Measurements from ENCODE around the gene PPFIBP2.

PPFIBP2 gene

GRCh38 chr11:7528514-7529049 is 14.8 kb downstream of the PPFIBP2 start:
- DNase-seq = no peak

- DNase-seq = no peak
Measured at GRCh38 chr11:7530013-7530640, 16.3 kb downstream of the PPFIBP2 start.

GRCh38 chr11:7531011-7531410 is 17.2 kb downstream of the PPFIBP2 start:
- DNase-seq = no peak

GRCh38 chr11:7532405-7533145 is 18.8 kb downstream of the PPFIBP2 start:
- no peak for DNase-seq

- no peak for DNase-seq
Measured at GRCh38 chr11:7533199-7534041, 19.6 kb downstream of the PPFIBP2 start.

- DNase-seq = no peak
Measured at GRCh38 chr11:7534042-7534378, 20.2 kb downstream of the PPFIBP2 start.

GRCh38 chr11:7536100-7536499 is 22.3 kb downstream of the PPFIBP2 start:
- no peak for DNase-seq

- no peak for DNase-seq
Measured at GRCh38 chr11:7537265-7537664, 23.5 kb downstream of the PPFIBP2 start.

- no peak for DNase-seq
Measured at GRCh38 chr11:7538031-7538430, 24.2 kb downstream of the PPFIBP2 start.

GRCh38 chr11:7538466-7539454 is 25.0 kb downstream of the PPFIBP2 start:
- DNase-seq = no peak

- DNase-seq = no peak
Measured at GRCh38 chr11:7540830-7541555, 27.2 kb downstream of the PPFIBP2 start.

GRCh38 chr11:7543302-7543701 is 29.5 kb downstream of the PPFIBP2 start:
- no peak for DNase-seq

GRCh38 chr11:7544021-7544420 is 30.2 kb downstream of the PPFIBP2 start:
- DNase-seq = no peak

GRCh38 chr11:7545611-7546010 is 31.8 kb downstream of the PPFIBP2 start:
- no peak for DNase-seq

- DNase-seq = no peak
Measured at GRCh38 chr11:7546324-7546791, 32.6 kb downstream of the PPFIBP2 start.

GRCh38 chr11:7547687-7548086 is 33.9 kb downstream of the PPFIBP2 start:
- no peak for DNase-seq

GRCh38 chr11:7548659-7549274 is 35.0 kb downstream of the PPFIBP2 start:
- no peak for DNase-seq

- no peak for DNase-seq
Measured at GRCh38 chr11:7549681-7550080, 35.9 kb downstream of the PPFIBP2 start.

- DNase-seq = no peak
Measured at GRCh38 chr11:7551571-7551970, 37.8 kb downstream of the PPFIBP2 start.

GRCh38 chr11:7552666-7553065 is 38.9 kb downstream of the PPFIBP2 start:
- no peak for DNase-seq

Measured in cortex of kidney (tissue), 1 donor.